Measurements from ENCODE around the gene AOX1.
A peak's percentile ranks its signal among the peaks of the same experiment; 100 is the strongest.
"Not testable (repeated sequence)": the region's sequence is repeated elsewhere in the genome, so short reads cannot be mapped to it uniquely, and the experiment has no call there.

The AOX1 gene

GRCh38 chr2:200628461-200628860 lies 42.6 kb downstream of the AOX1 start:
- not testable (repeated sequence) for DNase-seq

- no peak for DNase-seq
Observed at GRCh38 chr2:200631287-200631686, 45.5 kb downstream of the AOX1 start.

GRCh38 chr2:200634231-200634964 lies 48.6 kb downstream of the AOX1 start:
- DNase-seq: no peak

- peak; percentile 71 to 96 (median 86) for DNase-seq
Observed at GRCh38 chr2:200635251-200635650, 49.4 kb downstream of the AOX1 start.

GRCh38 chr2:200637901-200638300 lies 52.1 kb downstream of the AOX1 start:
- DNase-seq: no peak

- DNase-seq: no peak
Observed at GRCh38 chr2:200640176-200640575, 54.4 kb downstream of the AOX1 start.

- no peak for DNase-seq
Observed at GRCh38 chr2:200640901-200641300, 55.1 kb downstream of the AOX1 start.

- DNase-seq: not testable (repeated sequence)
Observed at GRCh38 chr2:200648518-200649281, 62.9 kb downstream of the AOX1 start.

GRCh38 chr2:200649724-200650123 lies 63.9 kb downstream of the AOX1 start:
- DNase-seq: no peak

GRCh38 chr2:200650195-200650594 lies 64.4 kb downstream of the AOX1 start:
- DNase-seq: no peak

- DNase-seq: no peak
Observed at GRCh38 chr2:200652158-200652557, 66.3 kb downstream of the AOX1 start.

- DNase-seq: no peak
Observed at GRCh38 chr2:200653021-200653420, 67.2 kb downstream of the AOX1 start.

- DNase-seq: no peak
Observed at GRCh38 chr2:200654823-200655222, 69.0 kb downstream of the AOX1 start.

- no peak for DNase-seq
Observed at GRCh38 chr2:200655918-200656580, 70.2 kb downstream of the AOX1 start.

GRCh38 chr2:200658278-200658864 lies 72.6 kb downstream of the AOX1 start:
- peak in 2 of 4 experiments; percentile 21 to 35 for DNase-seq

GRCh38 chr2:200659410-200659809 lies 73.6 kb downstream of the AOX1 start:
- DNase-seq: no peak

- no peak for DNase-seq
Observed at GRCh38 chr2:200661477-200661876, 75.7 kb downstream of the AOX1 start.

- DNase-seq: no peak
Observed at GRCh38 chr2:200662727-200663126, 76.9 kb downstream of the AOX1 start.

- no peak for DNase-seq
Observed at GRCh38 chr2:200664770-200665494, 79.1 kb downstream of the AOX1 start.

- DNase-seq: no peak
Observed at GRCh38 chr2:200665626-200666453, 80.0 kb downstream of the AOX1 start.

GRCh38 chr2:200667413-200667812 lies 81.6 kb downstream of the AOX1 start:
- no peak for DNase-seq
